NB4 (cell line): ENCODE measurements around the gene GID8.

Experiments used
- MYC ChIP-seq: IDR thresholded peaks from 2 replicates; pipeline ENCODE4 v1.6.1; 2011; ENCODE audit warnings: low read depth, low read length
- POLR2A ChIP-seq: IDR thresholded peaks from 2 replicates; pipeline ENCODE4 v1.6.1; 2011; ENCODE audit warnings: mild to moderate bottlenecking; ENCODE audit not compliant: insufficient read length; ENCODE audit errors: extremely low read depth
- TF ChIP-seq, protein P1 (sequence below): IDR thresholded peaks from one replicate; pipeline ENCODE4 v1.5.1; 2012; ENCODE audit warnings: low read depth, low read length
- TF ChIP-seq, protein P2 (sequence below): IDR thresholded peaks from 2 replicates; pipeline ENCODE4 v1.6.1; 2011; ENCODE audit warnings: low read depth, low read length

DNA sequence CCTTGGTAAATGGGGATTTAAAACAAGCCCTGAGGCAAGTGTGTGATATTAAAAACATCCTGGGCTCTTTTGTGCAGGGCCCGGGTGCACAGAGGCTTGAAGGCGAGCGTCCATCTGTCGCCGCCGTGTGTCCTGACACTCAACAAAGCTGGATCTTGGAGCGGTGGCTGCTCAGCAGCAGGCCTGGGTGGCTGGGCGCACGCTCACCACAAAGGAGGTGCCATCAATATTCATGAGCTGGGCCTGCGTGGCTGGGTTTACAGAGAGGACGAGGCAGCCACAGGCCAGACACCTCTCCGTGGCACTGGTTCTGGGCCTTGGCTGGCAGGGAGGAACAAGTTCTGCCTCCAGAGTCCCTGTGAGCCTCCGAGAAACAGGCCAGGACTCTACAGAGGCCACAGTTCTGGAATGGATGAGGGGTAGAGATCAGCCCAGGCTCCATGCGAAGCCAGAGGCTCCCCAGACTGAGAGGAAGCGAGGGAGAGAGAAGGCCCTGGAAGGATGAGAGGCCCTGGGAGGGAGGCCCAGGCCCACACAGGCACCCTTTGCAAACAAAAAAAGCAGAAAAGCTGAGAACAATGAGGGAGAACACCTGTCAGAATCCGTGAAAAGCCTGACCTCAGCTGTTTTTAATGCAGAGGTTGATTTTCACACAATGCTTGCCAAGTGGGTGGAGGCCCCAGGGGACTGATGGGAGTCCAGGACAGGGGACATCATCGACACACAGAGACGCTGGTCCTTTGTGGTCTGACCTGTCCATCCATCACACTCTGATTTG, 46.9 kb downstream of the GID8 start:
- TF ChIP-seq, protein P1, sequence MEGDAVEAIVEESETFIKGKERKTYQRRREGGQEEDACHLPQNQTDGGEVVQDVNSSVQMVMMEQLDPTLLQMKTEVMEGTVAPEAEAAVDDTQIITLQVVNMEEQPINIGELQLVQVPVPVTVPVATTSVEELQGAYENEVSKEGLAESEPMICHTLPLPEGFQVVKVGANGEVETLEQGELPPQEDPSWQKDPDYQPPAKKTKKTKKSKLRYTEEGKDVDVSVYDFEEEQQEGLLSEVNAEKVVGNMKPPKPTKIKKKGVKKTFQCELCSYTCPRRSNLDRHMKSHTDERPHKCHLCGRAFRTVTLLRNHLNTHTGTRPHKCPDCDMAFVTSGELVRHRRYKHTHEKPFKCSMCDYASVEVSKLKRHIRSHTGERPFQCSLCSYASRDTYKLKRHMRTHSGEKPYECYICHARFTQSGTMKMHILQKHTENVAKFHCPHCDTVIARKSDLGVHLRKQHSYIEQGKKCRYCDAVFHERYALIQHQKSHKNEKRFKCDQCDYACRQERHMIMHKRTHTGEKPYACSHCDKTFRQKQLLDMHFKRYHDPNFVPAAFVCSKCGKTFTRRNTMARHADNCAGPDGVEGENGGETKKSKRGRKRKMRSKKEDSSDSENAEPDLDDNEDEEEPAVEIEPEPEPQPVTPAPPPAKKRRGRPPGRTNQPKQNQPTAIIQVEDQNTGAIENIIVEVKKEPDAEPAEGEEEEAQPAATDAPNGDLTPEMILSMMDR, result no peak
- TF ChIP-seq, protein P2, sequence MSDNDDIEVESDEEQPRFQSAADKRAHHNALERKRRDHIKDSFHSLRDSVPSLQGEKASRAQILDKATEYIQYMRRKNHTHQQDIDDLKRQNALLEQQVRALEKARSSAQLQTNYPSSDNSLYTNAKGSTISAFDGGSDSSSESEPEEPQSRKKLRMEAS, result no peak
- TF ChIP-seq POLR2A (no peak), MYC (no peak)
